ENCODE measurements around the gene DOCK1. TPM values are rescaled to one million over a fixed set of nuclear protein-coding genes. Genes with fewer than 3 reads are reported as not detected.

Gene DOCK1
- total RNA-seq, 2 donors from 2014 or later, result 52.9 to 76.7 TPM

DNA sequence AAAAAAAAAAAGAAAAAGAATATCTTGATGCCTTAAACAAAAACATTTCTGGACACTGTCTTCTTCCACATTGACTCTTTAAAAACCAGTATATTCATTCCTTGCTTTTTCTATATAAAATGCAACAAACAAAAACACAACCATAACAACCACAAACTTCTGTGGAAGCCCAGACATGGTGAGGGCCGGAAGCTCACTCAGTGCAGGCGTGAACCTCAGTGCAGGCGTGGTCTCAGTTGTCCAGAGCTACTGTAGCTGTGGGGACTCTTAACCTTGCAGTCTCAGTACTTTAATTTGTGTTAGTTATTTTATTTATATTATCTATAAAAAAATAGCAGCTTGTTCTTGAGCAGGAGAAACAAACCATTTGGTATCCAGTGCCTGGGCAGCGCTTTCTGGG lies 131.8 kb downstream of the DOCK1 start:
- TF ChIP-seq, protein P1, sequence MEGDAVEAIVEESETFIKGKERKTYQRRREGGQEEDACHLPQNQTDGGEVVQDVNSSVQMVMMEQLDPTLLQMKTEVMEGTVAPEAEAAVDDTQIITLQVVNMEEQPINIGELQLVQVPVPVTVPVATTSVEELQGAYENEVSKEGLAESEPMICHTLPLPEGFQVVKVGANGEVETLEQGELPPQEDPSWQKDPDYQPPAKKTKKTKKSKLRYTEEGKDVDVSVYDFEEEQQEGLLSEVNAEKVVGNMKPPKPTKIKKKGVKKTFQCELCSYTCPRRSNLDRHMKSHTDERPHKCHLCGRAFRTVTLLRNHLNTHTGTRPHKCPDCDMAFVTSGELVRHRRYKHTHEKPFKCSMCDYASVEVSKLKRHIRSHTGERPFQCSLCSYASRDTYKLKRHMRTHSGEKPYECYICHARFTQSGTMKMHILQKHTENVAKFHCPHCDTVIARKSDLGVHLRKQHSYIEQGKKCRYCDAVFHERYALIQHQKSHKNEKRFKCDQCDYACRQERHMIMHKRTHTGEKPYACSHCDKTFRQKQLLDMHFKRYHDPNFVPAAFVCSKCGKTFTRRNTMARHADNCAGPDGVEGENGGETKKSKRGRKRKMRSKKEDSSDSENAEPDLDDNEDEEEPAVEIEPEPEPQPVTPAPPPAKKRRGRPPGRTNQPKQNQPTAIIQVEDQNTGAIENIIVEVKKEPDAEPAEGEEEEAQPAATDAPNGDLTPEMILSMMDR (IDR thresholded peaks at IDR 0.05), result no peak
- H3K27ac ChIP-seq, result no peak overlapping the region
- H3K4me3 ChIP-seq, result no peak overlapping the region
- H3K9me3 ChIP-seq, result no peaks in the 10 kb centered on the region
- DNase-seq (ENCODE audit: low spot score) (no peak), ATAC-seq (ENCODE audit: insufficient number of reproducible peaks, low FRiP score, low read depth) (no peak)
- peaks cover 20% of the 10 kb centered on the region for H3K36me3 ChIP-seq
- H3K4me1 ChIP-seq (ENCODE audit: control insufficient read depth in 1 of 2, low read depth in 2 of 2), result no peaks in the 10 kb centered on the region
- no peaks in the 10 kb centered on the region for H3K27me3 ChIP-seq (replicated peaks; ENCODE audit: insufficient read depth)

DNA sequence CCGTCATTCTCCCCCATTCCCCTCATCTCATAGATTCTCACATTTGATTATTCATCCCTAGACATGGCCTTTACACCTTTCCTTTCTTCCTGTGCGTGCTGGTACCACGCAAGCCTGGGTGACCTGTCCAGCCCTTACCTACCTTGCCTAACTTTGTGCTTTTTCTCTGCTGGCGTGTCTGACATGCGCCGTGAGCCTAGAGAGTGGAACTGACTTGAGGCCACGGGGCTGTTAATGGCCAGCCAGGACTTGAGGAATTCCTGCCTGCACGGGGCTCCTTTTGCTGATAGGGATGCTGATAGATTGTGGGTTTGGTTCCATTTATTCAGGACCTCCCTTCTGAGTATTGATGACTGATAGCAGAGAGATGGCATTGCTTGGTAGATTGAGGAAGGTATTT lies 134.2 kb downstream of the DOCK1 start:
- Histone ChIP-seq H3K27ac (no peak overlapping the region), H3K4me1 (ENCODE audit: control insufficient read depth in 1 of 2, low read depth in 2 of 2) (no peaks in the 10 kb centered on the region), H3K27me3 (replicated peaks; ENCODE audit: insufficient read depth) (no peaks in the 10 kb centered on the region), H3K36me3 (peaks cover 21% of the 10 kb centered on the region), H3K9me3 (no peaks in the 10 kb centered on the region), H3K4me3 (no peak overlapping the region)
- TF ChIP-seq, protein P1 (IDR thresholded peaks at IDR 0.05), result no peak
- ATAC-seq (ENCODE audit: insufficient number of reproducible peaks, low FRiP score, low read depth) (no peak), DNase-seq (ENCODE audit: low spot score) (no peak)

DNA sequence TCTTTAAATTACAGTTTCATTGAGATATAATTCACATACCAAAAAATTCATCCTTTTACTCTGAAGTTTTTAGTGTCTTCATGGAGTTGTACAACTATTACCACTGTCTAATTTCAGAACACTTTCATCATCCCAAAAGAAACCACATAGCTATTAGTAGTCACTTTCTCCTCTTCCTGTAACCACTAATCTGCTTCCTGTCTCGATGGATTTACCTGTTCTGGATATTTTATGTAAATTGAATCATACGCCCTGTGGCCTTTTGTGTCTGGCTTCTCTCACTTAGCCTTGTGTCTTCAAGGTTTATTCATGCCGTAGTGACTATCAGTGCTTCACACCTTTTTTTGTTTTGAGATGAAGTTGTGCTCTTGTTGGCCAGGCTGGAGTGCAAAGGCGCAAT lies 135.5 kb downstream of the DOCK1 start:
- ATAC-seq (ENCODE audit: insufficient number of reproducible peaks, low FRiP score, low read depth) (no peak), DNase-seq (ENCODE audit: low spot score) (no peak)
- Histone ChIP-seq H3K27me3 (replicated peaks; ENCODE audit: insufficient read depth) (no peaks in the 10 kb centered on the region), H3K36me3 (peaks cover 25% of the 10 kb centered on the region), H3K27ac (no peak overlapping the region), H3K9me3 (no peaks in the 10 kb centered on the region), H3K4me3 (no peak overlapping the region), H3K4me1 (ENCODE audit: control insufficient read depth in 1 of 2, low read depth in 2 of 2) (no peaks in the 10 kb centered on the region)
- TF ChIP-seq, protein P1 (IDR thresholded peaks at IDR 0.05), result no peak

DNA sequence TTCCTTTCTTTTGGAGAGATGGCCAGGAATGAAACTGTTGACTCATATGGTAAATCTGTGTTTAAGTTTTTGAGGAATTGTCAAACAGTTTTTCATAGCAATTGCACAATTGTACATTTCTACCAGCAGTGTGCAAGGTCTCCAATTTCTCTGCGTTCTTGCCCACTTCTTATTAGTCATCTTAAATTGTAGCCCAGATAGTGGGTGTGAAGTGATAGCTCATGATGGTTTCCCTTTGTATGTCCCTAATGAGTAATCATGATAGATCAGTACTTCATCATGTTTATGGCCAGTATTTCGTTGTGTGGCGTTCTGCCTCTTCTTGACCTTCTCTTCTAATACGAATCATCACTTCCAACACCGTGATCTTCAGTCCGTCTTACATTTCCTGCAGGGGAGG lies 136.3 kb downstream of the DOCK1 start:
- Histone ChIP-seq H3K27ac (no peak overlapping the region), H3K36me3 (peaks cover 25% of the 10 kb centered on the region), H3K27me3 (replicated peaks; ENCODE audit: insufficient read depth) (no peaks in the 10 kb centered on the region), H3K4me3 (no peak overlapping the region), H3K9me3 (no peaks in the 10 kb centered on the region), H3K4me1 (ENCODE audit: control insufficient read depth in 1 of 2, low read depth in 2 of 2) (no peaks in the 10 kb centered on the region)
- no peak for ATAC-seq (ENCODE audit: insufficient number of reproducible peaks, low FRiP score, low read depth)
- no peak for DNase-seq (ENCODE audit: low spot score)
- TF ChIP-seq, protein P1 (IDR thresholded peaks at IDR 0.05), result no peak

DNA sequence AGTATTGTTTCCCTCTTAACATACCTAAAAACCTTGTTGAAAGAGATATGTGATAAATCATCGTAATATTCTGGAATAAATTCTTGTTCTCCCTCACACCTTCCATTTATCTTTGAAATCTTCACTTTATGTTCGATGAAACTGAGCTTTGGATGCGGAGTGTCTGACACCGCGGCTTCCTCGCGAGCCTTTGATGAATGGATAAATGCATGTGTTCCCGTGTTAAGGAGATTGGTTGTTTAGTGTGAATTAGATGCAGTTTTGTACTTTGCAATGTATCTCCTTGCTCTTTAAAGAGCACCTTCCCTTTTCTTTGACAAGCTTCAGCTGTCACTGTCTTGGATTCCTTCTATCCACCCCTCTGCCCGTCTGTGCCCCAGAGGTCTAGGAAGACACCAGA lies 138.1 kb downstream of the DOCK1 start:
- Histone ChIP-seq H3K4me3 (no peak overlapping the region), H3K27me3 (replicated peaks; ENCODE audit: insufficient read depth) (no peaks in the 10 kb centered on the region), H3K9me3 (no peaks in the 10 kb centered on the region), H3K27ac (no peak overlapping the region), H3K36me3 (peaks cover 25% of the 10 kb centered on the region), H3K4me1 (ENCODE audit: control insufficient read depth in 1 of 2, low read depth in 2 of 2) (peaks cover 0 to 5% of the 10 kb centered on the region in 2 donors)
- TF ChIP-seq, protein P1 (IDR thresholded peaks at IDR 0.05), result no peak
- no peak for DNase-seq (ENCODE audit: low spot score)
- no peak for ATAC-seq (ENCODE audit: insufficient number of reproducible peaks, low FRiP score, low read depth)
